Cardiac muscle cell (in vitro differentiated cells and primary cell): Measurements from ENCODE around the gene MINDY4. TPM values are rescaled to one million over a fixed set of nuclear protein-coding genes. Genes with fewer than 3 reads are reported as not detected.

Experiments used
- DNase-seq, 2 donors: peaks; one replicate each; pipeline versions ENCODE4 v3.0.0 to v3.0.0-alpha.2; 2010 to 2017; ENCODE audit warnings: low read depth in 1 of 2, low spot score in 1 of 2
- H3K27ac ChIP-seq: fragments of 200-600 bp; sonication (generic); 2 replicates; pipeline ENCODE4 v1.5.1; 2016
- H3K27me3 ChIP-seq: fragments of 200-600 bp; sonication (generic); 2 replicates; pipeline ENCODE4 v1.6.0; 2016; ENCODE audit warnings: control low read depth
- H3K36me3 ChIP-seq: fragments of 200-600 bp; sonication (generic); 2 replicates; pipeline ENCODE4 v1.5.1; 2016; ENCODE audit warnings: control low read depth
- H3K4me1 ChIP-seq: fragments of 200-600 bp; sonication (generic); 2 replicates; pipeline ENCODE4 v1.8.1; 2017; ENCODE audit warnings: low read depth, mild to moderate bottlenecking, mixed run types
- H3K4me3 ChIP-seq: fragments of 200-600 bp; sonication (generic); 2 replicates; pipeline ENCODE4 v1.5.1; 2016; ENCODE audit warnings: mild to moderate bottlenecking
- H3K9me3 ChIP-seq: fragments of 200-600 bp; sonication (generic); 2 replicates; pipeline ENCODE4 v1.5.1; 2017; ENCODE audit warnings: low read depth, mild to moderate bottlenecking, control low read depth
- CTCF ChIP-seq: IDR thresholded peaks from 2 replicates; pipeline ENCODE4 v1.5.1; 2012; ENCODE audit warnings: low read depth, mild to moderate bottlenecking, low read length
- polyA plus RNA-seq: library from polyadenylated mRNA; unstranded; fragments of >200 nt; fragmentation: Nextera tagmentation; extraction: Ambion mirVana; gene quantifications from 2 replicates; pipeline ENCODE4 v1.2.1, GENCODE V29; 2016
- total RNA-seq: library from RNA; depleted of rRNA; stranded (reverse); fragments of >200 nt; gene quantifications from 2 replicates; pipeline ENCODE4 v1.2.3, GENCODE V29; 2016

The MINDY4 gene
- total and polyA plus RNA-seq, 2 experiments from 2014 or later: 2.7 to 7.5 TPM

DNA sequence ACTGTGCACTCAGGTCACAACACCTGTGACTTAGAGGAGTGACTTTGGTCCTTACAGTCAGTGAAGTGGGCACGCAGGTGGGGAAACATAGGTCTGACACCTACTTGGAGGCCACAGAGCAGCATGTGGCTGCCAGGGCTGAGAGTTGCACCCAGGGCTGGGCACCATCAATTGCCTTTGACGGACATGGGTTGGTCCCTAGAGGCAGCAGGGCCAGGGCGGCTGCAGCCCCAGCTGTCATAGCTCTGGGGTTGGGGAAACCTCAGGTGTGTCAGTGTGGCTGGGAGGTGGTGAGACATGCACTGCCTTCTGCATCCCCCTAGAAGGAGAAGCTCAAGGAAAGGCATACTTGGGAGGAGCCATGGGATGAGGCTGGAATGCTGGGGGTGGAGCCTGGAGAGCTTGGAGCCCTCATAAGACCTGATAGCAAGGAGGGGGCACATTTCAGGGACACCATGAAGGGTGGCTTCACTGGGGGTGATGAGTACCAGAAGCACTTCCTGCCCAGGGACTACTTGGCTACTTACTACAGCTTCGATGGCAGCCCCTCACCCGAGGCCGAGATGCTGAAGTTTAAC lies 19.4 kb upstream of the MINDY4 start, which contains the start of gene INMT:
INMT (plus strand) TSS at position 440 of the 578 bp plus-strand sequence; CDS start at position 456, 16 bp downstream.
- no peak within 1 kb of the TSS for H3K27ac ChIP-seq
- no peak for TF ChIP-seq CTCF
- no peaks in the 10 kb centered on the region for H3K9me3 ChIP-seq
- peaks cover 14% of the 10 kb centered on the region for H3K4me1 ChIP-seq
- DNase-seq: peak in 1 of 2 donors; percentile 84
- H3K27me3 ChIP-seq: no peaks in the 10 kb centered on the region
- no peak within 1 kb of the TSS for H3K4me3 ChIP-seq
- no peaks in the 10 kb centered on the region for H3K36me3 ChIP-seq

DNA sequence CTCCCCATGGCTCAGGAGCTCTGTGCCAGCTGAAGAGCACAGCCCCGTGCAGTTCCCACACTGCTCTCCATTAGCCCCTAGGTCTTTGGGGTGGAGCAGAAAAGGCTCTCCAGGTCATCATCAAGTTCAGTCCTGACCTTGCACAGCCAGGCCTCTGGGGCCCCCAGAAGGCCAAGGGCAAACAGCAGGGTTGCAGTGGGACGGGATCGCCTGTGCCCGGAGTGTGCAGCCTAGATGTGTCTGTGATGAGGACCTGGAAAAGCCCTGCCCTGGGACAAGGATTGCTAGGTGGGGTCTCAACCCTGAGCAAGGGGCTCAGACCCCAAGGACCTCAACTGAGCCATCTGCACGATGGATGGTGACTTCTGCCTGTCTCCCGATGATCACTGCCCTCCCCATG lies 18.7 kb upstream of the MINDY4 start:
- Histone ChIP-seq H3K27ac (no peak overlapping the region), H3K4me1 (peaks cover 14% of the 10 kb centered on the region), H3K4me3 (no peak overlapping the region), H3K36me3 (no peaks in the 10 kb centered on the region), H3K27me3 (no peaks in the 10 kb centered on the region), H3K9me3 (no peaks in the 10 kb centered on the region)
- no peak for TF ChIP-seq CTCF
- DNase-seq: no peak

DNA sequence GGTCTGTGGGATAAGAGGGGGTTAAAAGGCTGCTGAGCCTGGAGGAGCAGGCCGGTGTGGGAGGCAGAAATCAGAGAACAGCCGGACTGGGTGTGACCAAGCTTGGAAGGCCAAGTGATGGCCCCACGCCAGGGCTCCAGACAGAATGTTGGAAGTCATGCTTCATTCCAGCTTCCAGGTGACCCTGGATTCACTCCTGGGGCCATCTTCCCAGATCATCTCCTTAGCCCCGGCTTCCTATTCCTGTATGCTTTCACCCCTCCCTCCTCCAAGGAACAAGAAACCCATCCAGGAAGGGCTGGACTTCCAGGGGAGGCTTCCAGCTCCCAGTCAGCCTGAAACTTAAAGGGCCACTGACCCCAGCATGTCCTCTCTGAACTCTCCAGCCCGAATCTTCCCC lies 18.2 kb upstream of the MINDY4 start:
- H3K4me3 ChIP-seq: no peak overlapping the region
- no peaks in the 10 kb centered on the region for H3K9me3 ChIP-seq
- peaks cover 14% of the 10 kb centered on the region for H3K4me1 ChIP-seq
- no peak for TF ChIP-seq CTCF
- no peaks in the 10 kb centered on the region for H3K36me3 ChIP-seq
- H3K27ac ChIP-seq: no peak overlapping the region
- DNase-seq: peak in 1 of 2 donors; percentile 83
- no peaks in the 10 kb centered on the region for H3K27me3 ChIP-seq

DNA sequence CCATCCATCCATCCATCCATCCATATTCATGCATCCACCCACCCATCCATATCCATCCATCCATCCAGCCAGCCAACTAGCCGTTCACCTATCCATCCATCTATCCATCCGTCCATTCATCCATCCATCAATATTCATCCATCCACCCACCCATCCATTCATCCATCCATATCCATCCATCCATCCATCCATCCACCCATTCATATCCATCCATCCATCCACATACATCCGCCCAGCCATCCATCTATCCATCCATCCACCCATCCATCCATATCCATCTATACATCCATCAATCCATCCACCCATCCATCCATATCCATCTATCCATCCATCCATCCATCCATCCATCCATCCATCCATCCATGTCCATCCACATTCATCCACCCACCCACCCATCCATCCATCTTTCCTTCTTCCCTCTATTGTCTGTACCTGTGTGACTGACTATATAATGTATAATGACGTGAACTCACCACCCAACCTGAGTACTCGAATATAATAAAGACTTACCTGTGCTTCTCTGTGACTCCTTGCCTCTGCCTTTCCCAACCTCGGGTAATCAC lies 16.8 kb upstream of the MINDY4 start:
- TF ChIP-seq CTCF: no peak
- no peaks in the 10 kb centered on the region for H3K4me1 ChIP-seq

DNA sequence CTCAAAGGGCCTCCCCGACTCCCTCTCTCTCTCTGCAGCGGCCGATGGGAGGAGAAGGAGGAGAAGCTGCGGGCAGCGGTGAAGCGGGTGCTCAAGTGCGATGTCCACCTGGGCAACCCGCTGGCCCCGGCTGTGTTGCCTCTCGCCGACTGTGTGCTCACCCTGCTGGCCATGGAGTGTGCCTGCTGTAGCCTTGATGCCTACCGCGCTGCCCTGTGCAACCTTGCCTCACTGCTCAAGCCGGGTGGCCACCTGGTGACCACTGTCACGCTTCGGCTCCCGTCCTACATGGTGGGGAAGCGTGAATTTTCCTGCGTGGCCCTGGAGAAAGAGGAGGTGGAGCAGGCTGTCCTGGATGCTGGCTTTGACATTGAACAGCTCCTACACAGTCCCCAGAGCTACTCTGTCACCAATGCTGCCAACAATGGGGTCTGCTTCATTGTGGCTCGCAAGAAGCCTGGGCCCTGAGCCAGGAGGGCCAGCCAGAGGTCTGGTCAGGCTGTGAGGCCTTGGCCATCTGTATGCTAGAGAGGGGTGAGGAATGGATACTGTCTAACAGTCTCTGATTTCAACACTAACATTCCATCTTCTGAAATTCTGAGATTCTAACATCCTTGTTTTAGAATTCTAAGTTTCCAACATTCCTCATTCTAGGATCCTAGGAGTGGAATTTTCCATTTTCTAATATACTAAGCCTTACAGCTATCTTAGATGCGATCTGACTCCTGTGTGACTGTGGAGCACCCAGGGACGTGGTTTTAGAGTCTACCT lies 15.6 kb upstream of the MINDY4 start:
- Histone ChIP-seq H3K4me1 (peaks cover under 1% of the 10 kb centered on the region), H3K27ac (no peak overlapping the region)
- DNase-seq: peak in 1 of 2 donors; percentile 85

More for the DNA sequence above, 16.8 kb upstream of the MINDY4 start:
- no peaks in the 10 kb centered on the region for H3K27me3 ChIP-seq
- H3K4me3 ChIP-seq: no peak overlapping the region
- H3K27ac ChIP-seq: no peak overlapping the region
- no peaks in the 10 kb centered on the region for H3K36me3 ChIP-seq
- H3K9me3 ChIP-seq: no peaks in the 10 kb centered on the region
- DNase-seq: no peak

More for the DNA sequence above, 15.6 kb upstream of the MINDY4 start:
- H3K36me3 ChIP-seq: no peaks in the 10 kb centered on the region
- peak; percentile 4 for TF ChIP-seq CTCF
- H3K9me3 ChIP-seq: no peaks in the 10 kb centered on the region
- no peaks in the 10 kb centered on the region for H3K27me3 ChIP-seq
- H3K4me3 ChIP-seq: no peak overlapping the region
